ENCODE results near the gene KRT23.

The KRT23 gene, protein sequence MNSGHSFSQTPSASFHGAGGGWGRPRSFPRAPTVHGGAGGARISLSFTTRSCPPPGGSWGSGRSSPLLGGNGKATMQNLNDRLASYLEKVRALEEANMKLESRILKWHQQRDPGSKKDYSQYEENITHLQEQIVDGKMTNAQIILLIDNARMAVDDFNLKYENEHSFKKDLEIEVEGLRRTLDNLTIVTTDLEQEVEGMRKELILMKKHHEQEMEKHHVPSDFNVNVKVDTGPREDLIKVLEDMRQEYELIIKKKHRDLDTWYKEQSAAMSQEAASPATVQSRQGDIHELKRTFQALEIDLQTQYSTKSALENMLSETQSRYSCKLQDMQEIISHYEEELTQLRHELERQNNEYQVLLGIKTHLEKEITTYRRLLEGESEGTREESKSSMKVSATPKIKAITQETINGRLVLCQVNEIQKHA

DNA sequence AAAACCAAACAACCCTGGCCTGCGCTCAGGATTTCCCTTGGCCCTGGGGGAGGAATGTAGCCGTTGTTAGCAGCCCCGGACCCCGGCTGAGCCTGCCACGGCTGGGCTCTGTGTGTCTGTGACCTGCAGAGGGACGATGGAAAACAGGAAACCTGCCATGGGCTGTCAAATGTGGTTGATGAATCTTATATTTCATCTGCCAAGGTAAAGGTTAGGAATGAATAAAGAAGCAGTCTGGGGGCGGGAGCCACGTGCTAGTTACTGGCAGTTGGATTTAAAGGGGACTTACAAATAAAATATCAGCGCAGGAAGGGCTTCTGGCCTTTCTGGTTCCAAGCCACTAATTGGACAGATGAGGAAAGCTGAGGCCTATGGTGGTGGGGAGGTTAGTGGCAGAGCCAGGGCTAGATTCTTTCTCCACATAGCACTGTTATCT is at the start of gene KRT23:
Gene KRT23 (minus strand): TSS at position 263 of the 436 bp plus-strand sequence. CDS start 1,043 bp downstream, outside the sequence.
- no peak for DNase-seq

GRCh38 chr17:40986920-40987319 is 49.5 kb upstream of the KRT23 start:
- no peak for DNase-seq

GRCh38 chr17:40984226-40984625 is 46.8 kb upstream of the KRT23 start, which contains the start of gene KRT40:
Gene KRT40 (minus strand): TSS chr17:40984326. CDS start chr17:40984273, 53 bp downstream.
- no peak for DNase-seq

DNA sequence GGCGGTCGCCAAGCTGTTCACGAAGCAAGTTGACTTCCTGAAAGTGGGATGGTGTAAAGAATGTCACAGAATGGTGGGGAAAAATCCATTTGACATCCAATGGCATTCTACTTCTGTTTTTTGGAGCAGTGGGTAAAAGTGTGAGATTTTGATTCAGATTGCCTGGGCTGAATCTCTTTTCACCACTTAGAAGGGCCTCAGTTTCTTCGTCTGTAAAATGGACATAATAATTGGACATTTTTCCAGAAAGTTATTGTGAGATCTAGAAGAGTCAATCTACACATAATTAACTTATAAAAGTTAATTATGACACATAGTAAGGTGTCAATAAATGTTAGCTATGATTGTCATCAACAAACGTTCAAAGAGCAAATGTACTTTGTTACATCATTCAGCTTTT is 43.7 kb upstream of the KRT23 start:
- no peak for DNase-seq

GRCh38 chr17:40980596-40980995 is 43.1 kb upstream of the KRT23 start:
- DNase-seq, result no peak

- no peak for DNase-seq
These were observed 42.7 kb upstream of the KRT23 start for GRCh38 chr17:40980117-40980516.

- DNase-seq, result no peak
These were observed 41.2 kb upstream of the KRT23 start for GRCh38 chr17:40978575-40979151.

DNA sequence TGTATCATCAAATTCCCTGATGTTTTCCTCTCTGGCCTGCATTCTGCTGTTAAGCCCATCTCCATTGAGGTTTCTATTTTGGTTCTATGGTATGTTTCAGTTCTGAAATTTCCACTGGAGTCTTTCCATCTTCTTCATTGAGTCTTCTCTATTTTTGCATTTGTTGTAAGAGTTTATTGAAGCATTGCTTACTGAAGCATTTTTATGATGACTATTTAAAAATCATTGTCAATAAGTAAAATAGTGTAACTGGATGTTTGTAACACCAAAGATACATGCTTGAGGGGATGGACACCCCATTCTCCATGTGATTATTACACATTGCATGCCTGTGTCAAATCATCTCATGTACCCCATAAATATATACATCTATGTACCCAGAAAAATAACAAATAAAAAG is 38.1 kb upstream of the KRT23 start:
- DNase-seq, result no peak

DNA sequence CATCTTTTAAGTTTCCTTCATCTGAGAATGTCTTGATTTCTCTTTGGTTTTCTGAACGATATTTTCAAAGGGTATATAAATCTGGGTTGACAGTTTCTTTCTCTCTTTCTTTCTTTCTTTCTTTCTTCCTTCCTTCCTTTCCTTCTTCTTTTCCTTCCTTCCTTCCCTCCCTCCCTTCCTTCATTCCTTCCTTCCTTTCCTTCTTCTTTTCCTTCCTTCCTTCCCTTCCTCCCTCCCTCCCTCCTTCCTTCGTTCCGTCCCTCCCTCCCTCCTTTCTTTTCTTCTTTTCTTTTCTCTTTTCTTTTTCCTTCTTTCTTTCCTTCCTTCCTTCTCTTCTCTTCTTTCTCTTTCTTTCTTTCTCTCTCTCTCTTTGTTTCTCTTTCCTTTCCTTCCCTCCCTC is 36.9 kb upstream of the KRT23 start:
- DNase-seq, result no peak

- no peak for DNase-seq
These were observed 30.1 kb upstream of the KRT23 start for GRCh38 chr17:40967582-40967981.

GRCh38 chr17:40966848-40967247 is 29.4 kb upstream of the KRT23 start, which contains the start of gene KRT39:
Gene KRT39 (minus strand): TSS chr17:40966948. CDS start chr17:40966856, 92 bp downstream.
- no peak for DNase-seq

- DNase-seq, result no peak
These were observed 26.4 kb upstream of the KRT23 start for GRCh38 chr17:40963838-40964237.

DNA sequence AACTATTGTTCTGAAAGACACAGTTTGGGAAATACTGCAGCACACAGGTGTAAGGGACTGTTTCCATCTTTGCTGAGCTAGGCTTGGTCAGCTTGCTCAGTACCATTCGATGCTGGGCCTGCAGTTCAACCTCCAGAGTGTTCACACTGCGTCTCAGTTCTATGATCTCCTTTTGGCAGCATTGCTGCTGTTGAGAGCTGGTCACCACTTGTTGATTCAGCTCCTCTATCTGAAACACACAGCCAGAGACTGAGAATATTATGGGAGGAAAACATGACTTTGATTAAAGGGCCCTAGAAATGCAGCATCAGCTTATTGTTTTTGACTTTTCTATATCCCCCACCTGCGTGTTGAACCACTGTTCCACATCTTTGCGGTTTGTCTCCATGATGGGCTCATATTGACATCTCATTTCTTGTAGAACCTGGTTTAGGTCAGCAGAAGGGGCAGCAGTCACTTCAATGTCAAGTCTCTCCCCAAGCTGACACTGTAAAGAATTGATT is 24.7 kb upstream of the KRT23 start:
- DNase-seq, result no peak

GRCh38 chr17:40961591-40961990 is 24.1 kb upstream of the KRT23 start:
- DNase-seq, result no peak

GRCh38 chr17:40960144-40960543 is 22.7 kb upstream of the KRT23 start:
- DNase-seq, result no peak

DNA sequence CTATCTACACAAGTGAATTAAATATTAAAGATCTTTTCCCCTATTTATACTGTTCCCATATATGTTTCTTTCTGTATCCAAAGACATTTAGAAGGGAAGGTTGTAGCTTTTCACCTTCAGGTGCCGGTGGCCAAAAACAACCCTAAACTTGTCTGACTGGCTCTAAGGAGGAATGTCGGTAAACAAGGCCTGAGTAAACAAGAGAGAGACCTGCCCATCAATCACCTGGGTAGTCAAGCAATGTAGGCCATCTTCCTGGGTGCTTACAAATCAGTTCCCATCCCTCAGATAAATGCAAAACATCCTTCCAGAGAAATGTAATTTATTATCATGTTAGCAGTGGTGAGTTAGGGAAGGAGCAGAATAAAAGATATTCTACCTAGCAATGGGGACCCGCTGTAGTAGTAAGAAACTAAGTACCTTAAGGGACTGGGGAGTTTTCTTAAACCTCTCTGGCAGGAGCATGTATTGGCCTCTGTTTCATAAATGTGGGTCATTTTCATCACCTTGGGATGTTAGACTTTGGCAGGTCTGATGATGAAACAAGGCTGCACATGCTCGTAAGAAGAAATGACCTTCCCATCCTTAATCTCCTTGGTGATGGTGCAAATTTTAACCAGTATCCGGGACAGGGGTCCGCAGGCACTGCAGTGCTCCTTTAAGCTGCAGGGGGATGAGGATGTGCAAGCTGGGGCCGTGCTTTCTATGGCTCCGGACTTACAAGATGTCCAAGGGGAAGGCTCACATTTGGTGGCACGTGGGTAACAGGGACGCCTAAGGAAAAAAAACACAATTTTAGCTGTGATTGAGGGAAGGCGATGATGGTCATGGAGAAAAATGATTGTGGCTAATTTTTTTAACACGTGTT is 20.9 kb upstream of the KRT23 start:
- no peak for DNase-seq

GRCh38 chr17:40956401-40957254 is 19.2 kb upstream of the KRT23 start:
- no peak for DNase-seq

DNA sequence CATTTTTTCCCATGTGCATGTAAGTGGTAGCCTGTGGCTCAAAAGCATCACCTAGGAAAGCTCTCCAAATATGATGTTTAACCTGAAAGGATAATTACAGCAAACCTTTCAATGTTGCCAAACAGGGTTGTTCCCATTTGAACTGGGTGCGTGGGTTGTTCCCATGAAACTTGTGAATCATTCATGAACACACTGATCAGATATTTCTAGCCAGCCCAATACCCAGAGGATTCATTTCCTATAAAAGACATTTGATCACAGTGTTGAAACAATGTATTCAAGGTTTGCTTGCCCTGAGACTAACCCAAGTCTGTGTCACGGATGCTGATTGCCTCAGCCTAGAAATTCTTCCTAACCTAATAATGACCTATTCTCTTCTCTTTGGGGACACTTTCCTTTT is 16.4 kb upstream of the KRT23 start:
- no peak for DNase-seq

DNA sequence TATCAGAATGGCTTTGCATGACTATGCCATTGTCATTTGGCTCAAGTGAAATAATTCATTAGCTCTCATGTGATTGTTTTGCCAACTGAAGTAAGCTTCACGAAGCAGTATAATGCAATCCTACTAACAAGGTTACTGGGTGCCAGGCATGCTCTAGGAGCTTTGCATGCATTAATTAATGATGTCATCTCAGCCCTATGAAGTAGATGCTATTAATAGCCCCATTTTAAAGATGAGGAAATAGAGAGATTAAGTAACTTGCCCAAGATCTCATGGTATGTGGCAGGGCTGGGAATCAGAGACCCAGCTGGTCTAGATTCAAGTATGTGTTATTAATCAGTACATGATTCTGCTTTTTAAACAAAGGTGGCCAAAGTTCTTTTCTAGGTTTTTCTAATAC is 15.2 kb upstream of the KRT23 start:
- no peak for DNase-seq

DNA sequence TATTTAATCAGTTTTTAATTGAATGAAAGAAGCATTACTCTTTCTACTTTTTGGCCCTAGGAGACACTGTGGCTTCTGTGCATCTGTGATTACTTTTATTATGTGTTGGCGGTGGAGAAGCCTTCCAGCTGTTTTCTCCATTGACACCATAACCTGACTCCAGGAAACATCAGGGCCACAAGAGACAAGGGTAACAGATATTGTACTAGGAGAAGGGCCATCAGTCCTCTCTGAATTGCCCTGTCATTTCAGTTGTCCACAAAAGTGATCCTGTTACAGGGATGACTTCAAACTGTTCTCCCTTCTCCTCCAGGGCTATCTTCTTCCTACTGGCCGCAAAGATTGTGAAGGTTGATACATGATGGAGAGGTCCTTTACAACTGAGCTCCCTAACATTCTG is 14.7 kb upstream of the KRT23 start:
- DNase-seq, result no peak

GRCh38 chr17:40951011-40951622 is 13.7 kb upstream of the KRT23 start:
- no peak for DNase-seq

GRCh38 chr17:40950176-40950575 is 12.7 kb upstream of the KRT23 start:
- no peak for DNase-seq
